Loucy (cell line): ENCODE results near the gene ENTPD8.

ENCODE experiments used
- H2AFZ ChIP-seq: fragments of 200-600 bp; sonication (generic); 2 replicates; pipeline ENCODE4 v1.6.0; 2016; ENCODE audit warnings: antibody characterized with exemption, mild to moderate bottlenecking, low read length, moderate library complexity
- H3F3A ChIP-seq: fragments of 200-600 bp; 2 replicates; pipeline ENCODE4 v1.6.0; 2016; ENCODE audit warnings: antibody characterized with exemption, low read depth, mild to moderate bottlenecking
- H3K27me3 ChIP-seq: fragments of 200-600 bp; sonication (generic); 2 replicates; pipeline ENCODE4 v1.6.1; 2014; ENCODE audit warnings: low read length, mild to moderate bottlenecking; ENCODE audit not compliant: insufficient read depth, poor library complexity, severe bottlenecking
- H3K36me3 ChIP-seq: fragments of 200-600 bp; sonication (generic); 2 replicates; pipeline ENCODE4 v1.6.1; 2016; ENCODE audit warnings: low read length; ENCODE audit not compliant: insufficient read depth
- H3K4me1 ChIP-seq: fragments of 200-600 bp; sonication (generic); 2 replicates; pipeline ENCODE4 v1.5.1; 2014; ENCODE audit warnings: low read length, mild to moderate bottlenecking; ENCODE audit not compliant: insufficient read depth, poor library complexity, severe bottlenecking
- H3K4me2 ChIP-seq: fragments of 200-600 bp; sonication (generic); 2 replicates; pipeline ENCODE4 v1.6.0; 2014; ENCODE audit warnings: antibody characterized with exemption, low read length, low read depth, mild to moderate bottlenecking; ENCODE audit not compliant: poor library complexity, severe bottlenecking
- H3K4me3 ChIP-seq: fragments of 200-600 bp; sonication (generic); 2 replicates; pipeline ENCODE4 v1.5.1; 2014; ENCODE audit warnings: low read length, mild to moderate bottlenecking, mixed read lengths; ENCODE audit not compliant: poor library complexity, severe bottlenecking
- H3K79me2 ChIP-seq: fragments of 200-600 bp; sonication (generic); 2 replicates; pipeline ENCODE4 v1.6.1; 2014; ENCODE audit warnings: low read length; ENCODE audit not compliant: insufficient read depth
- H3K9ac ChIP-seq: fragments of 200-600 bp; sonication (generic); 2 replicates; pipeline ENCODE4 v1.6.0; 2014; ENCODE audit warnings: mild to moderate bottlenecking, low read depth, low read length, moderate library complexity; ENCODE audit not compliant: poor library complexity, severe bottlenecking
- H3K9me2 ChIP-seq: fragments of 200-600 bp; sonication (generic); replicated peaks from 2 replicates; pipeline ENCODE4 v1.6.1; 2016; ENCODE audit warnings: low read depth, low read length, mixed read lengths
- H3K9me3 ChIP-seq: fragments of 200-600 bp; sonication (generic); 2 replicates; pipeline ENCODE4 v1.6.1; 2014; ENCODE audit warnings: mild to moderate bottlenecking, antibody characterized with exemption, low read length, low read depth; ENCODE audit not compliant: insufficient read depth
- H4K20me1 ChIP-seq: fragments of 200-600 bp; sonication (generic); 2 replicates; pipeline ENCODE4 v1.6.0; 2014; ENCODE audit warnings: antibody characterized with exemption, low read length, mild to moderate bottlenecking; ENCODE audit not compliant: insufficient read depth, poor library complexity, severe bottlenecking
- CTCF ChIP-seq: fragments of 200-600 bp; sonication (generic); conservative IDR thresholded peaks from 2 replicates; pipeline ENCODE4 v1.5.1; 2014; ENCODE audit warnings: mild to moderate bottlenecking, antibody characterized with exemption, low read length
- EZH2phosphoT487 ChIP-seq: fragments of 200-600 bp; IDR thresholded peaks from 2 replicates; pipeline ENCODE4 v1.6.1; 2018; ENCODE audit warnings: antibody characterized with exemption, mild to moderate bottlenecking, moderate library complexity, borderline replicate concordance

Gene ENTPD8

DNA sequence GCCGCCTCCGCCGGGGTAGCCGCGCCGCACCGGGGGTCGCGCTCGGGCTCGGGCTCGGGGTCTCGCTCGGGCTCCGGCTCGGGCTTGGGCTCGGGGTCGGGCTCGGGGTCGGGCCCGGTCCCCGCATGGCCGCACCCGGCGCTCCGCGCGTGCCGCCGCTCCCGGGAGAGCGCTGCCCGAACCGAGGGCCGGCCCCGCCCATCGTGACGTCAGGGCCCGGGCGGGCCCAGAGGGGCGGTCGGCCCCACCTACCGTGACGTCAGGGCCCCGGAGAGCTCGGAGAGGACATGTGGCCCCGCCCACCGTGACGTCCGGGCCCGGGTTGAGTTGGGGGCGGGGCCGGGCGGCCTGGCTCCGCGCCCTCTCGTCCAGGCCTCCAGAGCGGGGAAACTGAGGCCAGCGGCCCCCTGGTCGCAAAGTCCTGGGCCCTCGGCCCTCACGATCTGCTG lies 18.0 kb upstream of the ENTPD8 start, which contains the start of gene NSMF:
Gene NSMF, minus strand, starts transcription at position 183 of the 449 bp plus-strand sequence. CDS start 232 bp downstream, outside the sequence.
- TF ChIP-seq EZH2phosphoT487: no peak
- TF ChIP-seq CTCF: no peak
- Histone ChIP-seq H3K4me3 (no peak within 1 kb of the TSS), H3K9ac (no peak within 1 kb of the TSS), H3K79me2 (no peaks in the 10 kb centered on the region), H2AFZ (no peak within 1 kb of the TSS), H4K20me1 (no peaks in the 10 kb centered on the region), H3K9me2 (no peaks in the 10 kb centered on the region), H3K9me3 (no peaks in the 10 kb centered on the region), H3K36me3 (no peaks in the 10 kb centered on the region), H3K27me3 (no peaks in the 10 kb centered on the region), H3K4me2 (no peak within 1 kb of the TSS), H3F3A (no peaks in the 10 kb centered on the region), H3K4me1 (no peaks in the 10 kb centered on the region)

DNA sequence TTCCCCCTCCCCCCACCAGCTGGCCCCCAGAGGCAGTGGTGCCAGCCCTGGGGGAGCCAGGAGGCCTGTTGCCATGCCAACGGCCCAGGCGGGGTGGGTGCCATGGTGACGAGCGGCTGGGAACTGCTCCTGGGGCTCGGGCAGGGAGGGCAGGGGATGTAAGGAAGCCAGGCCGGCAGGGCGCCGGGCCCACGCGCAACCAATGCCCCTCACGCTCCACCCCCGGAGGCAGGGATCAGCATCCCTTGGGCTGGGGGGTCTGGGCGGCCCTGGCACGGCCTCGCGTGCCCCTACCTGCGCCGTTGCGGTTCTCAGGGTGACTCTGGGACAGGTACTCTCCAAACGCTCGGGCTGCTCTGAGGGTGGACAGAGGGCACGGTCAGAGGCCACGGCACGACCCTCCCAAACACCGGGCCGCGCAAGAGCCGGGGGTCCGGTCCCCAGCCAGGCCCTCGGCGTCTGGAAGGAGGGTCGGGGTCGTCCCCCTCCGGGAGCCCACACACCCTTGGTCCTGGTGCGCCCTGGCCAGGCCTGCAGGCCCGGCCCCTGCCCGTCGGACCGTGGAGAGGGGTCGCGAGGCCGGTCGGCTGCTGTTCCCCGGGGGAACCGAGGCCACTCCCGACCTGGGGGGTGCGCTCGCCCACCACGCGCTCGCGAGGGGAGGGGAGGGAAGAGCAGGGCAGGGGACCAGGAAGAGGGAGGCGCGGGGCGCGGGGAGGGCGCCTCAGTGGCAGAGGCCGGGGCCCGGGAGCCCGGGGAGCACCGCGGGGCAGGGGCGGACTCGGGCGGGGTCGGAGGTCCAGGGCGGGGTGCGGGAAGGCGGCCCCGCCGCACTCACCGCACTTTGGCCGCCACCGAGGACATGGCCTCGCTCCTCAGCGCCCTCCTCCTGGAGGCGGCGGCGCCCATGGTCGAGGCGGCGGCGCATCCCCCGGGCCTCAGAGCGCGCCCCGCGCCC lies 17.3 kb upstream of the ENTPD8 start:
- no peak overlapping the region for H3K9ac ChIP-seq
- no peak overlapping the region for H3K4me3 ChIP-seq
- no peaks in the 10 kb centered on the region for H3K9me3 ChIP-seq
- H3K9me2 ChIP-seq: no peaks in the 10 kb centered on the region
- no peaks in the 10 kb centered on the region for H3F3A ChIP-seq
- no peaks in the 10 kb centered on the region for H4K20me1 ChIP-seq
- no peaks in the 10 kb centered on the region for H3K27me3 ChIP-seq
- H3K4me1 ChIP-seq: no peaks in the 10 kb centered on the region
- TF ChIP-seq CTCF (no peak), EZH2phosphoT487 (no peak)
- no peaks in the 10 kb centered on the region for H3K36me3 ChIP-seq
- H2AFZ ChIP-seq: no peak overlapping the region
- H3K79me2 ChIP-seq: no peaks in the 10 kb centered on the region
- H3K4me2 ChIP-seq: no peak overlapping the region

DNA sequence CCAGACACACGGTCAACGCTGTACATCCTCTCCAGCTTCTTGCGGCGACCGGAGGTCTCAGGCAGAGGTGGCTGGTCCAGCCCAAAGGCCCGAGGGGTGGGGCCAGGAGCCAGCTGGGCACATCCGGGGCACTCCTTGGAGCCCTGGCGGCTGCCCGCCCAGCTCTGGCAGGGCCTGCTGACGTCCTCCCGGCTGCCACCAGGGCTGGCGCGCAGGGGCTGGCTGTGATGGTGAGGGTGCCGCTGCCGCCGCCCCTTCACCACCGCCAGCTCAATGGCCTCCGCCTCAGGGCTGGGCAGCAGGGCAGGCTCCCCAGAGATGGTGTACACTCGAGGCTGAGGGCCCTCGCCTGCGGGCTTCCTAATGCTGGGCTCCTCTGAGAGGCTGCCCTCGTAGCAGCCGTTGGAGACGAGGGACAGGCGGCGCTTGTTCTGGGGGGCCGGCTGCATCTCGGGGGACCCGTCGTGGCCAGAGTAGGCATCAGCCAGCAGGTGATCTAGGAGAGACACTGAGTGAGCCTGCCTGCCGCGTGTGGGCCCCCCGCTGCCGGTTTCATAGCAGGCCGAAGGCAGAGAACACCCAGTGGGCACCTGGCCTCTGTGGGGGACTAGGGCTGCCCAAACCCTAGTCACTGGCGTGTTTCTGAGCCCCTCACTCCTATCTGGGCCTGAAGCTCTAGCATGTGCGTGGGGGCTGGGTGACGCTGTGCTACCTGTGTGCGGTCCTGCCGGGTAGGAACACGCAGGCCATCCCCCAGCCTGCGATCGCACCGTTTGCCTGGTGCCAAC lies 16.4 kb upstream of the ENTPD8 start:
- no peaks in the 10 kb centered on the region for H3F3A ChIP-seq
- no peak overlapping the region for H3K4me3 ChIP-seq
- no peaks in the 10 kb centered on the region for H3K9me2 ChIP-seq
- H3K36me3 ChIP-seq: no peaks in the 10 kb centered on the region
- H4K20me1 ChIP-seq: no peaks in the 10 kb centered on the region
- no peaks in the 10 kb centered on the region for H3K4me1 ChIP-seq
- no peak overlapping the region for H2AFZ ChIP-seq
- no peak overlapping the region for H3K4me2 ChIP-seq
- no peak for TF ChIP-seq CTCF
- TF ChIP-seq EZH2phosphoT487: no peak
- H3K9me3 ChIP-seq: no peaks in the 10 kb centered on the region
- no peaks in the 10 kb centered on the region for H3K27me3 ChIP-seq
- H3K9ac ChIP-seq: no peak overlapping the region
- H3K79me2 ChIP-seq: no peaks in the 10 kb centered on the region
